Measurements from ENCODE around the gene AMPD3.

- TF ChIP-seq CTCF (IDR thresholded peaks at IDR 0.05; ENCODE audit: poor library complexity, severe bottlenecking), result no peak
- no peak for TF ChIP-seq EP300 (conservative IDR thresholded peaks at IDR 0.05; ENCODE audit: poor library complexity, severe bottlenecking)
- TF ChIP-seq EZH2 (IDR thresholded peaks at IDR 0.05; ENCODE audit: borderline replicate concordance, insufficient read depth, low read length, poor library complexity, severe bottlenecking), result no peak
- TF ChIP-seq RAD21 (conservative IDR thresholded peaks at IDR 0.05), result no peak
- no peak for TF ChIP-seq REST (IDR thresholded peaks at IDR 0.05; ENCODE audit: borderline replicate concordance)
These were observed 1.8 kb upstream of the AMPD3 start for GRCh38 chr11:10453261-10453660.

Measured in neural cell (in vitro differentiated cells).